Stimulated activated effector memory CD8-positive, alpha-beta T cell treated with anti-CD3 and anti-CD28 coated beads, Interleukin-12 subunit alpha, Interleukin-12 subunit beta, amount 100 ng/mL, for 72 hours (primary cell): ENCODE results near the gene ADAP1.
A peak's percentile ranks its signal among the peaks of the same experiment; 100 is the strongest.

ENCODE experiments used
- ATAC-seq: fragments of 150-1000 bp; cut with Tn5 transposase; 2 replicates; pipeline ENCODE4 v1.10.0; 2021
- DNase-seq, 2 donors: peaks; one replicate each; pipeline ENCODE4 v3.0.0; 2021 to 2022; ENCODE audit warnings: low spot score in 2 of 2
- H3K27ac Mint-ChIP-seq: one replicate; pipeline ENCODE4 v1.8.0; 2022; ENCODE audit warnings: mild to moderate bottlenecking, mixed read lengths
- H3K36me3 Mint-ChIP-seq: one replicate; pipeline ENCODE4 v1.8.0; 2022; ENCODE audit warnings: mild to moderate bottlenecking, mixed read lengths
- H3K4me1 Mint-ChIP-seq: one replicate; pipeline ENCODE4 v1.8.0; 2022; ENCODE audit warnings: mixed read lengths
- H3K4me3 Mint-ChIP-seq: one replicate; pipeline ENCODE4 v1.8.0; 2022; ENCODE audit warnings: mild to moderate bottlenecking, mixed read lengths
- H3K9me3 Mint-ChIP-seq: one replicate; pipeline ENCODE4 v1.8.0; 2022; ENCODE audit warnings: mixed read lengths

Gene ADAP1

DNA sequence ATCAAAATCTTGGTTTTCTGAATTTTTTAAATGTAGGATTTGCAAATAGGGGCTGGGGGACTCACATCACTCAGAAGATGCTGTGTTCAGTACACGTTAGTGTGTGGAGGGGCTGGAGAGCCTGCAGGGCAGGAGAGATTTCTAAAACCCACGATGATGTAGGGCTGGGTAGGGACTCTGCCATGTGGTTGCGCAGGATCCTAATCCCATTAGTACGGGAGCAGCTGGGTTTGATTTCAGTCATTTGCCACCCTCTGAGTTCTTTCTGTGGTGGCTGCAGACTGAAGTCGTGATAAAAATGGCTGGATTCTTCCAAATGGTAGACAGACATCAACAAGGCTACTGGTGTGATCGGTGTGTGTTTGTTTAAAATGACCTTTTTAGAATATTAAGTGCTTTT is 92.3 kb downstream of the ADAP1 start:
- no peak overlapping the region for H3K4me3 Mint-ChIP-seq
- ATAC-seq = no peak
- peak overlapping the region; percentile 29 for H3K27ac Mint-ChIP-seq
- H3K4me1 Mint-ChIP-seq = no peaks in the 10 kb centered on the region
- H3K9me3 Mint-ChIP-seq = no peaks in the 10 kb centered on the region
- DNase-seq = no peak
- peaks cover 84% of the 10 kb centered on the region for H3K36me3 Mint-ChIP-seq

DNA sequence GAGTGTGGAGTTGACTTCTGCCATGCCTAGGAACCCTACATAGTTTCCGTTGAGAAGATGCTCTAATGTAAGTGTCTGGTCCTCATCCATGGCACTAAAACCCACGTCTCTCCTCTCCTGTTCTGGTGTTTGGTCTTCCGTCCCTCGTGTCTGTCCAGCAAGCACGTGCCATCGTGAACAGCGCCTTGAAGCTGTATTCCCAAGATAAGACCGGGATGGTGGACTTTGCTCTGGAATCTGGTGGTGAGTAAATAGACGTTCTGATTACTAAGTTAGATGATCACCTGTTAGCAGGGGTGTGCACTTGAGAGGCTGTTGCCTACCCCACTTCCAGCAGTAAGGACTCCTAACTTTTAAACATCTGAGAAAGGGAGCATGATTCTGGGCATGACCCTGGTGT is 93.3 kb downstream of the ADAP1 start:
- no peaks in the 10 kb centered on the region for H3K4me1 Mint-ChIP-seq
- H3K9me3 Mint-ChIP-seq = no peaks in the 10 kb centered on the region
- ATAC-seq (no peak), DNase-seq (no peak)
- H3K36me3 Mint-ChIP-seq = peaks cover 77% of the 10 kb centered on the region
- no peak overlapping the region for H3K4me3 Mint-ChIP-seq
- no peak overlapping the region for H3K27ac Mint-ChIP-seq

DNA sequence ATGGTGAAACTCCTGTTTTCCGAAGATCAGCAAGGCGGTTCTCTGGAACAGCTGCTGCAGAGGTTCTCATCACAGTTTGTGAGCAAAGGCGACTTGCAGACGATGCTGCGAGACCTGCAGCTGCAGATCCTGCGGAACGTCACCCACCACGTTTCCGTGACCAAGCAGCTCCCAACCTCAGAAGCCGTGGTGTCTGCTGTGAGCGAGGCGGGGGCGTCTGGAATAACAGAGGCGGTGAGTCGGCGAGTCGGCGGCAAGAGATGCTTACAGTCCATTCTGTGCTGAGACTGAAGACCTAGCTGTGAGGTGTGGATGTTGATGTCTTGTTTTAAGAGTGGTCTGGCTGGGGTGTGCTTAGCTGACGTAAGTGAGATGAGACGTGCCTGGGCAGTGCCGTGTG is 94.3 kb downstream of the ADAP1 start:
- Mint-ChIP-seq H3K4me3 (no peak overlapping the region), H3K9me3 (no peaks in the 10 kb centered on the region), H3K27ac (no peak overlapping the region), H3K4me1 (no peaks in the 10 kb centered on the region), H3K36me3 (peaks cover 79% of the 10 kb centered on the region)
- ATAC-seq (no peak), DNase-seq (no peak)

DNA sequence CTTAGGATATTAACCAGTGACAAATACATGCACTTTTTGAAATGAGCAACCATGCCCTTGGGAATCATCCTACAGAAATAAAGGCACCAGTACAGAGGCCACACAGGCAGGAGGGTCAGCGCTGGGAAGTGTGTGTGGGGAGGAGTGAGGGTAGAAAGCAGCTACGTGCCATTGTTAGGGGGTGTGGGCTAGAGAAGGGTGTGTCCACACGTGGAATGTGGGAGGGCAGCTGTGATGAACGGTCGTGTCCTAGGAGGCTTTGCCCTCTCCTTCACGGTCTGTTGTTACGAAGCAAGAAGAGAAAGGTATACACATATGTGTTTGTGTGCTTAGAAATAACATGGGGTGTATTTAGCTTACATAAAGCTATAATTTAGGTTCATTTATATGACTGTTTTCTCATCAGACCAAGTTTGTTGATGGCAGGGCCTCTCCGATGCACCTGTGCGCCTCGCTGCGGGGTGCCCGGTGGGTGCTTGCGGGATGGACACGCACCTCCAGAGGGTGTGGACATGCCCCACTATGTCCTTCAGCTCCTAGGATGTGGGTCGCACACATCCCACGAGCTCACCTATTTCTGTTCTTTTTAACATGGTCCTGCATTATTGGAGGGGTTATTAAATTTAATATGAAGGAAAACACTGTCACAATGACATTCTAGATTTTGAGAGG is 95.0 kb downstream of the ADAP1 start:
- no peak overlapping the region for H3K27ac Mint-ChIP-seq
- H3K4me3 Mint-ChIP-seq = no peak overlapping the region
- H3K36me3 Mint-ChIP-seq = peaks cover 79% of the 10 kb centered on the region

DNA sequence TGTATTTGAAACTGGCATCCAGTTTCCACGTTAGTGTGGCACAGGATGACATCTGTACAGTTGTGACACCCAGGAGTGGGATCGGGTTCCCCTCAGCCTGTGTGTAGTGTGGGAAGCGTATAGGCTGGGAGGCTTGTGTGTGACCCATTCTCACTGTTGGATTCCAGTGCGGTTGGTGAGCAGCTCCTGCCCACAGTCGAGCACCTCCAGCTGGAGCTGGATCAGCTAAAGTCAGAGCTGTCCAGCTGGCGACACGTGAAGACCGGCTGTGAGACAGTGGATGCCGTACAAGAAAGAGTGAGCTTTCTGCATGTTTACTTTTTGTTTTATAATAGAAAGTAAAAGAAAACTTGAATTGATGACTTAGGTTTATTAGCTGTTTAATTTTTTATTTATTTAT is 96.8 kb downstream of the ADAP1 start:
- H3K4me3 Mint-ChIP-seq = no peak overlapping the region
- no peak for DNase-seq
- peaks cover 84% of the 10 kb centered on the region for H3K36me3 Mint-ChIP-seq
- H3K4me1 Mint-ChIP-seq = peaks cover 4% of the 10 kb centered on the region
- ATAC-seq = no peak
- no peak overlapping the region for H3K27ac Mint-ChIP-seq
- H3K9me3 Mint-ChIP-seq = no peaks in the 10 kb centered on the region

More for the DNA sequence above, 95.0 kb downstream of the ADAP1 start:
- no peaks in the 10 kb centered on the region for H3K9me3 Mint-ChIP-seq
- no peaks in the 10 kb centered on the region for H3K4me1 Mint-ChIP-seq
- no peak for DNase-seq
- ATAC-seq = no peak

DNA sequence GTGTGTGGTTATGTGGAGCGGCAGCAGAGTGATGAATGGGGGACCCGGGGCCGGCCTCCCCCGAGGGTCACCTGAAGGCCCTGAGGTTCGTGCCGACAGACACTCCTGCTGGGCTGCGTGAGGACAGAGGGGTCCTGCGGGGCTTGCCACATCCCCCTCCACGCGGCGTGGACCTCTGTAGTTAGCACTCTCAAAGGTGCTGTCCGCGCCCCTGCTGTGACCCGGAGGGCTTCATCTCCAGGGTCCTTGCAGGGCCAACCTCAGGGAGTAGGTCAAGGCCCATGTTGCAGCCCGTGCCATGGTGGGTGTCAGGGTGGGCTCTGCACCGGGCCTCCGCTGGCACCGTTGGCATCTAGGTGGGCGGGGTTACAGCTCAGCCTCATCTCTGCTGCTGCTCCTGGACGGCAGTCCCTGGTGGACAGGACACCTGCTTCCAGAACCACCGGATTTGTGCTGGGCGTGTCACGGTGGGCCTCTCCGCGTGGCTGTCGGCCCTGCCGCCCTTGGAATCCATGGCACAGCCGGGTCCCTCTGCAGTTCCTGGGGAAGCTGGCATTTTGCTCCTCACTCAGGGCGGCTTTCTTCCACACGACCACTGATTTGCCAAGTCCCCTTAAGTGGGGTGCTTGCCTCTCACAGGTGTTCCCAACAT is 97.9 kb downstream of the ADAP1 start:
- ATAC-seq (no peak), DNase-seq (no peak)
- no peak overlapping the region for H3K4me3 Mint-ChIP-seq
- no peak overlapping the region for H3K27ac Mint-ChIP-seq
- H3K4me1 Mint-ChIP-seq = peaks cover 4% of the 10 kb centered on the region
- peaks cover 84% of the 10 kb centered on the region for H3K36me3 Mint-ChIP-seq
- no peaks in the 10 kb centered on the region for H3K9me3 Mint-ChIP-seq

DNA sequence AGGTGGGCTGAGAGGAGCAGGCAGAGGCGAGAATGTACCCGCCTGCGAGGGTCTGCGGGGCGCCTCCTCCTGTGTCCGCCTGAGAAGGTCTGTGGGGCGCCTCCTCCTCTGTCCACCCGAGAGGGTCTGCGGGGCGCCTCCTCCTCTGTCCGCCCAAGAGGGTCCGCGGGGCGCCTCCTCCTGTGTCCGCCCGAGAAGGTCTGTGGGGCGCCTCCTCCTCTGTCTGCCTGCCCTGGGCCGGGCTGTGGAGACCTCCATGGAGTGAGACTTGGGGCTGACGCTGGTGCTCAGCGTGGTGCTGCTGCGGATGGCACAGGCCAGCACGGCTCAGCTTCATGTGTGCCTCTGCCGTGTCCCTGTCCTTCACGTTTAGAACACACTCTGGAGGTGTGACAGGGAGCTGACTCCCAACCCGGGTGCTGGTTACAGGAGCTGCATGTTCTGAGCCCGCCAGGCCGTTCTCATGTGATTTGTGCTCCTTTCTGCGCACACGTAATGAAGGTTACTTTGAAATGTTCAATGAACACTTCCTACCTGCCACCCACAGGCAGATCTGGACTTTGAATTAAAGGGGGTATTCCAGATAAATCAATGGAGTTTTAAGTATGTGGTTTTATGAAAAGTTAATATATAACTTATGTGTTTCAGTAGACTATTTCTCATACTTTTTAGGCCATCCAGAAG is 98.7 kb downstream of the ADAP1 start:
- H3K9me3 Mint-ChIP-seq = no peaks in the 10 kb centered on the region
- no peak overlapping the region for H3K4me3 Mint-ChIP-seq
- H3K27ac Mint-ChIP-seq = no peak overlapping the region
- peaks cover 81% of the 10 kb centered on the region for H3K36me3 Mint-ChIP-seq
- ATAC-seq = no peak
- peaks cover 4% of the 10 kb centered on the region for H3K4me1 Mint-ChIP-seq
- no peak for DNase-seq

DNA sequence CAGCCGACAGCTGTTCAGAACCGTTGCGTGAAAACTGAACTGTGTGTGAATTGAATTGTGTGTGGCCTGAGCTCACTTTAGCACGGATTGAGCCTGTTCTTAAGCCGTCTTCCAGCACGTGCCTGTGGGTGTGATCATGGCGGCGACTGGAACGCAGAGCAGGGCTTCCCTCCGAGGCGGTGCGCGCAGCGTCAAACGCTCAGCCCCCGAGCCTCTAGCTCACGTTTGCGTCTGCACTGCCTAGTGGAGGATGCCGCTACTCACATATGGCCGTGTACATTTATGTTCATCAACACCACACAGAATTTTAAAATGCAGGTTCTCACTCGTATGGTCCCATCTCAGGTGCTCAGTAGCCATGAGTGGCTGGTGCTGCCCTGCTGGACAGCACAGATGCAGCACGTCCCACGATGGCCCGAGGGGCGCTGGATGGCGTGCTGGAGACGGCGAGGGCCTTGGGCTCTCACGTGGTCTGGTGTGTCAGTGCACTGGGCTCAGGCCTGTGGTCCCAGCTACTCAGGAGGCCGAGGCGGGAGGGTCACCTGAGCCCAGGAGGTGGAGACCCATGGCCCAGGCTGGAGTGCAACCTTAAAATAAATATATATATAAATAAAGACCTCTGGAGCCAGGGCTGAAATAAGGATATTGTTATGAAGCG is 100.2 kb downstream of the ADAP1 start:
- no peak overlapping the region for H3K27ac Mint-ChIP-seq
- peaks cover 4% of the 10 kb centered on the region for H3K4me1 Mint-ChIP-seq
- H3K36me3 Mint-ChIP-seq = peaks cover 78% of the 10 kb centered on the region
- ATAC-seq = no peak
- DNase-seq = no peak
- no peaks in the 10 kb centered on the region for H3K9me3 Mint-ChIP-seq
- no peak overlapping the region for H3K4me3 Mint-ChIP-seq

DNA sequence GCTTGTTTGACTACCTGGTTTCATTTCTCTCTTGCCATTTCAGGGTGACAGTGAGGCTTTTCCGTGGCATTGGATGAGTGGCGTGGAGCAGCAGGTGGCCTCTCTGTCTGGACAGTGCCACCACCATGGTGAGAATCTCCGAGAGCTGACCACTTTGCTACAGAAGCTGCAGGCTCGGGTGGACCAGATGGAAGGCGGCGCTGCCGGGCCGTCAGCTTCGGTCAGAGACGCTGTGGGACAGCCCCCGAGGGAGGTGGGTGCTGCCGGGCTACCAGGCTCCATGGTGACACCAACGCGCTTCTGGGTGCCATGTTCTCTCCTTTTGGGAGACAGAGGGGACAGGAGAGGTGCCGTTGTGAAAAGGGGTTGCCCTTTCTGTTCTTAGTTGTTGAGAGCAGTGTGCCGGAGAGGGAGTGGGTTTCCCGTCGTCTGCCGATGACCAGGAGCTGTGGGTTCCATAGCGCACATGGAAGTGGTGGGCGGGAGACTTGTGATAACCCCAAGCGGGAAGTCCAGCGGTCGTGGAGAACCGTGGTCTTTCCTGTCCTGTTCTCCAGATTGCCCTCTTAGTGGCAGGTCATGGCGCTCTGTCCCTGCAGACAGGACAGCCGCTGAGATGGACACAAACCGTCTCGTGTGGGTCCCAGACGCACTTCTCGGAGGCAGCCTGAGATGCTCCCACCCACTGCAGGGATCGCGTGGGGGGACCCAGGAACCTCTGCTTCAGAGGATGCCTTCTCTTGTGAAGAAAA is 100.9 kb downstream of the ADAP1 start:
- H3K27ac Mint-ChIP-seq = no peak overlapping the region
- H3K4me3 Mint-ChIP-seq = no peak overlapping the region
- peaks cover 78% of the 10 kb centered on the region for H3K36me3 Mint-ChIP-seq
- DNase-seq = no peak
- no peaks in the 10 kb centered on the region for H3K9me3 Mint-ChIP-seq
- ATAC-seq = no peak
- peaks cover 4% of the 10 kb centered on the region for H3K4me1 Mint-ChIP-seq

DNA sequence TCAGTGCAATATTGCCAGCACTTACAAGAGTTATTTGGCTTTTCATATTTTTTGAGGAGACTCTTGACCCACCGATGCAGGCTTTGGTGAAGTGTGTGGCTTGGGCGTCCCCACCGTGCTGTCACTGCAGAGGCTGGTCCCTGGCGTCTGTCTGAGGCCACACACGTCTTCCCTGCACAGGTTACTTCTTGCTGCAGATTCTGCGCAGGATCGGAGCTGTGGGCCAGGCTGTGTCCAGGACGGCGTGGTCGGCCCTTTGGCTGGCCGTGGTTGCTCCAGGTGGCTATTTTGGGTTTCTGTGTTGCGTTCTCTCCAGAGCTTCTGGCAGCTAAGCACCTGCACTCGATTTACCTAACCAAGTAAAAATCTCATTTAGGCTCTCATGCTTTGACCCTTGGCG is 103.3 kb downstream of the ADAP1 start:
- DNase-seq (no peak), ATAC-seq (no peak)
- Mint-ChIP-seq H3K4me3 (no peak overlapping the region), H3K9me3 (no peaks in the 10 kb centered on the region), H3K27ac (no peak overlapping the region), H3K36me3 (peaks cover 68% of the 10 kb centered on the region), H3K4me1 (peaks cover 4% of the 10 kb centered on the region)

DNA sequence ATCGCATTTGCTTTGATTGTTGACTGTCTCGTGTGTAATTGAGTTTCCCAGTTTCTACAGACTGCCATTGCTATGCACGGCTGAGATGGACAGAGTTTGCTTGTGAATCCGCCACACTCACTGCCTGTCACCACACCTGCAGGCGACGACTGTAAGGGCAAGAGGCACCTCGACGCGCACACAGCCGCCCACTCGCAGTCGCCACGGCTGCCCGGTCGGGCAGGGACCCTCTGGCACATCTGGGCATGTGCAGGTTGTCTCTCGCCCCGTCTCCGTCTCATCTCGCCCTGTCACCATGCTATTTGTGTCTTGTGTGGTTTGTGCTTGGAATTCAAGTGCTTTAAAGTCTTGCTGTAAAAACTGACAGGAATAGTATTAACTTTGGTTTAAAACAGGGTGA is 104.7 kb downstream of the ADAP1 start:
- H3K9me3 Mint-ChIP-seq = no peaks in the 10 kb centered on the region
- peaks cover 62% of the 10 kb centered on the region for H3K36me3 Mint-ChIP-seq
- H3K4me3 Mint-ChIP-seq = no peak overlapping the region
- H3K4me1 Mint-ChIP-seq = peaks cover 4% of the 10 kb centered on the region
- no peak overlapping the region for H3K27ac Mint-ChIP-seq
- no peak for ATAC-seq
- DNase-seq = no peak

DNA sequence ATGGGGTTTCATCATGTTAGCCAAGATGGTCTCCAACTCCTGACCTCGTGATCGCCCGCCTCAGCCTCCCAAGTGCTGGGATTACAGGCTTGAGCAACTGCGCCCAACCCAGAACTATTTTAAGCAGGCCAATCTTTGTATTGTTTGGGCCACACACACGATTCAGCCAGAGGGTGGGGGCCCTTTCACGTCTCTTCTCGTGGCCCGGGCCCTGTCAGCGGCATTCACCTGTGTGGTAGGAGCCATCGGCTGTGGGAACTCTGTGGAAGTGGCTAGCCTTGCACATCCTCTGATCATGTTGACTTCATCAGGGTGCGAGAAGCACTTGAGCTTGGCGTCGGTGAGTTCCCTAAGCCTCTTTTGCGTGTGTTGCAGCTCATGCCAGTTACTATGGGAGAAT is 105.3 kb downstream of the ADAP1 start:
- ATAC-seq (no peak), DNase-seq (no peak)
- Mint-ChIP-seq H3K4me1 (peaks cover 4% of the 10 kb centered on the region), H3K27ac (no peak overlapping the region), H3K9me3 (no peaks in the 10 kb centered on the region), H3K36me3 (peaks cover 58% of the 10 kb centered on the region), H3K4me3 (no peak overlapping the region)
